Hepatic stellate cell (primary cell): Measurements from ENCODE around the gene PHF12.
A peak's percentile ranks its signal among the peaks of the same experiment; 100 is the strongest.
"Not testable (repeated sequence)": the region's sequence is repeated elsewhere in the genome, so short reads cannot be mapped to it uniquely, and the experiment has no call there.

ENCODE experiments used
- DNase-seq: peaks from one replicate; pipeline ENCODE4 v3.0.0; 2011; ENCODE audit warnings: low spot score

PHF12 gene

GRCh38 chr17:28929787-28930186, 21.5 kb downstream of the PHF12 start:
- DNase-seq: no peak

GRCh38 chr17:28928061-28928460, 23.3 kb downstream of the PHF12 start:
- no peak for DNase-seq

- DNase-seq: no peak
These were observed 24.5 kb downstream of the PHF12 start for GRCh38 chr17:28926786-28927185.

- DNase-seq: no peak
These were observed 25.0 kb downstream of the PHF12 start for GRCh38 chr17:28926366-28926765.

GRCh38 chr17:28925912-28926365, 25.4 kb downstream of the PHF12 start:
- DNase-seq: peak; percentile 52

- DNase-seq: no peak
These were observed 31.1 kb downstream of the PHF12 start for GRCh38 chr17:28920201-28920600.

GRCh38 chr17:28918295-28918694, 33.0 kb downstream of the PHF12 start:
- no peak for DNase-seq

- no peak for DNase-seq
These were observed 33.9 kb downstream of the PHF12 start for GRCh38 chr17:28917465-28917864.

GRCh38 chr17:28917029-28917428, 34.3 kb downstream of the PHF12 start:
- DNase-seq: no peak

GRCh38 chr17:28916302-28916934, 34.9 kb downstream of the PHF12 start:
- no peak for DNase-seq

- DNase-seq: no peak
These were observed 38.4 kb downstream of the PHF12 start for GRCh38 chr17:28912938-28913333.

- no peak for DNase-seq
These were observed 38.9 kb downstream of the PHF12 start for GRCh38 chr17:28912281-28912937.

- no peak for DNase-seq
These were observed 39.8 kb downstream of the PHF12 start for GRCh38 chr17:28911411-28912045.

- no peak for DNase-seq
These were observed 40.8 kb downstream of the PHF12 start for GRCh38 chr17:28910534-28910933.

- peak; percentile 74 for DNase-seq
These were observed 42.6 kb downstream of the PHF12 start for GRCh38 chr17:28908640-28909167.

GRCh38 chr17:28907709-28908475, 43.4 kb downstream of the PHF12 start:
- no peak for DNase-seq

GRCh38 chr17:28906706-28907438, 44.4 kb downstream of the PHF12 start:
- no peak for DNase-seq

- no peak for DNase-seq
These were observed 45.0 kb downstream of the PHF12 start for GRCh38 chr17:28906276-28906675.

GRCh38 chr17:28904800-28905199, 46.5 kb downstream of the PHF12 start:
- DNase-seq: no peak

GRCh38 chr17:28903546-28903841, 47.8 kb downstream of the PHF12 start:
- not testable (repeated sequence) for DNase-seq

GRCh38 chr17:28902819-28903545, 48.3 kb downstream of the PHF12 start, which contains the start of gene DHRS13:
TSS of gene DHRS13 (minus strand) at chr17:28903079. CDS start at chr17:28902944, 135 bp downstream.
- DNase-seq: peak; percentile 92
